ENCODE results near the gene KIF7. TPM values are rescaled to one million over a fixed set of nuclear protein-coding genes. Genes with fewer than 3 reads are reported as not detected.

KIF7 gene
- total and polyA plus RNA-seq, 2 of the 8 experiments (the other 6 are each of a cell fraction or from before 2014, with no cell fraction given): 4.9 to 14.0 TPM

GRCh38 chr15:89613031-89613430 lies 42.2 kb downstream of the KIF7 start (continued):
- TF ChIP-seq KDM4A (IDR thresholded peaks at IDR 0.05; ENCODE audit: low read depth, low read length, severe bottlenecking): no peak
- no peak for TF ChIP-seq ATF2 (IDR thresholded peaks at IDR 0.05; ENCODE audit: low read length)
- TF ChIP-seq TAF1 (IDR thresholded peaks at IDR 0.05; ENCODE audit: low read depth, low read length): no peak
